Amniotic stem cell (primary cell): ENCODE results near the gene SNORC.
"Not testable (repeated sequence)": the region's sequence is repeated elsewhere in the genome, so short reads cannot be mapped to it uniquely, and the experiment has no call there.

Experiments
- DNase-seq: peaks from one replicate; lab custom pipeline; 2025; lab: John Stamatoyannopoulos, UW

Gene SNORC

GRCh38 chr2:232896720-232897597, 26.9 kb downstream of the SNORC start:
- DNase-seq, result no peak

GRCh38 chr2:232897598-232898408, 27.7 kb downstream of the SNORC start:
- DNase-seq, result no peak

GRCh38 chr2:232898592-232899543, 28.8 kb downstream of the SNORC start:
- no peak for DNase-seq

- DNase-seq, result no peak
Measured at GRCh38 chr2:232900811-232901735, 31.0 kb downstream of the SNORC start.

- DNase-seq, result peak; percentile 75
Measured at GRCh38 chr2:232901736-232902578, 31.9 kb downstream of the SNORC start.

- DNase-seq, result no peak
Measured at GRCh38 chr2:232903989-232904388, 33.9 kb downstream of the SNORC start.

GRCh38 chr2:232906867-232907717, 37.0 kb downstream of the SNORC start:
- DNase-seq, result not testable (repeated sequence)

- DNase-seq, result not testable (repeated sequence)
Measured at GRCh38 chr2:232907718-232908085, 37.6 kb downstream of the SNORC start.

- DNase-seq, result no peak
Measured at GRCh38 chr2:232908695-232909094, 38.6 kb downstream of the SNORC start.

- DNase-seq, result no peak
Measured at GRCh38 chr2:232910376-232910775, 40.3 kb downstream of the SNORC start.

- no peak for DNase-seq
Measured at GRCh38 chr2:232911712-232912277, 41.7 kb downstream of the SNORC start.

GRCh38 chr2:232913903-232914302, 43.8 kb downstream of the SNORC start:
- DNase-seq, result no peak

- no peak for DNase-seq
Measured at GRCh38 chr2:232919141-232919540, 49.1 kb downstream of the SNORC start.

GRCh38 chr2:232920055-232920454, 50.0 kb downstream of the SNORC start:
- no peak for DNase-seq

GRCh38 chr2:232920760-232921159, 50.7 kb downstream of the SNORC start:
- DNase-seq, result no peak

- DNase-seq, result no peak
Measured at GRCh38 chr2:232924433-232924832, 54.4 kb downstream of the SNORC start.

- DNase-seq, result no peak
Measured at GRCh38 chr2:232925153-232925820, 55.2 kb downstream of the SNORC start.

GRCh38 chr2:232925821-232926156, 55.7 kb downstream of the SNORC start:
- DNase-seq, result no peak
